Fibroblast of lung (primary cell): ENCODE results near the gene ENTPD7. TPM values are rescaled to one million over a fixed set of nuclear protein-coding genes. Genes with fewer than 3 reads are reported as not detected.
A peak's percentile ranks its signal among the peaks of the same experiment; 100 is the strongest.

ENCODE experiments used
- DNase-seq, 2 donors: peaks; one replicate each; pipeline versions ENCODE4 v3.0.0 to v3.0.0-alpha.2; 2010; ENCODE audit warnings: low read depth in 2 of 2
- H2AFZ ChIP-seq: 2 replicates; pipeline ENCODE4 v1.5.1; 2012; ENCODE audit warnings: low read length, control low read depth, inconsistent platforms
- H3K27ac ChIP-seq: 2 replicates; pipeline ENCODE4 v1.5.1; 2011; ENCODE audit warnings: low read length, control low read depth; ENCODE audit not compliant: insufficient read depth
- H3K27me3 ChIP-seq: 2 replicates; pipeline ENCODE4 v1.5.1; 2011; ENCODE audit warnings: mild to moderate bottlenecking, low read length; ENCODE audit not compliant: control insufficient read depth, insufficient read depth
- H3K36me3 ChIP-seq: 2 replicates; pipeline ENCODE4 v1.5.1; 2011; ENCODE audit warnings: low read length; ENCODE audit not compliant: control insufficient read depth, insufficient read depth
- H3K4me1 ChIP-seq: 2 replicates; pipeline ENCODE4 v1.5.1; 2011; ENCODE audit warnings: low read length; ENCODE audit not compliant: control insufficient read depth, insufficient read depth; ENCODE audit errors: extremely low read depth
- H3K4me2 ChIP-seq: 2 replicates; pipeline ENCODE4 v1.5.1; 2011; ENCODE audit warnings: low read length, control low read depth; ENCODE audit not compliant: insufficient read depth; ENCODE audit errors: extremely low read depth
- H3K4me3 ChIP-seq, 4 experiments: fragments of 200-600 bp in 1 of 4; sonication (generic) in 1 of 4; replicated peaks in 1 of 4; 2 replicates each; pipeline ENCODE4 v1.5.1; 2011 to 2016; ENCODE audit warnings: low read length in 4 of 4, low read depth in 3 of 4, mild to moderate bottlenecking in 3 of 4, control low read depth in 2 of 4, inconsistent platforms in 1 of 4, mixed read lengths in 1 of 4; ENCODE audit not compliant: insufficient read depth in 1 of 4; ENCODE audit errors: control extremely low read depth in 1 of 4
- H3K79me2 ChIP-seq: 2 replicates; pipeline ENCODE4 v1.5.1; 2012; ENCODE audit warnings: mild to moderate bottlenecking, low read length, inconsistent platforms; ENCODE audit not compliant: control insufficient read depth, insufficient read depth
- H3K9ac ChIP-seq: 2 replicates; pipeline ENCODE4 v1.5.1; 2011; ENCODE audit warnings: mild to moderate bottlenecking, low read length, control low read depth; ENCODE audit not compliant: insufficient read depth
- H3K9me3 ChIP-seq: 2 replicates; pipeline ENCODE4 v1.5.1; 2012; ENCODE audit warnings: low read depth, low read length; ENCODE audit not compliant: control insufficient read depth, insufficient read depth
- H4K20me1 ChIP-seq: 2 replicates; pipeline ENCODE4 v1.5.1; 2011; ENCODE audit warnings: low read length; ENCODE audit not compliant: control insufficient read depth, insufficient read depth; ENCODE audit errors: extremely low read depth
- CTCF ChIP-seq, 2 donors: IDR thresholded peaks in 1 of 2; conservative IDR thresholded peaks in 1 of 2; 1 replicate in 1 of 2; 2 replicates in 1 of 2; pipeline ENCODE4 v1.5.1; 2011 to 2012; ENCODE audit warnings: low read length in 2 of 2, control low read depth in 1 of 2, inconsistent platforms in 1 of 2, low read depth in 1 of 2, mild to moderate bottlenecking in 1 of 2
- EZH2 ChIP-seq: IDR thresholded peaks from 2 replicates; pipeline ENCODE4 v1.5.1; 2012; ENCODE audit warnings: low read length, control low read depth, mild to moderate bottlenecking; ENCODE audit errors: missing control alignments
- polyA plus RNA-seq, 2 donors: library from polyadenylated mRNA; depleted of rRNA in 1 of 2; stranded (reverse) in 1 of 2; unstranded in 1 of 2; fragments of >200 nt; gene quantifications; 2 replicates each; pipeline ENCODE4 v1.2.1, GENCODE V29; 2011 to 2012; ENCODE audit warnings: missing spikeins in 1 of 2
- total RNA-seq: library from RNA; depleted of rRNA; stranded (reverse); fragments of >200 nt; gene quantifications from 2 replicates; pipeline ENCODE4 v1.2.1, GENCODE V29; 2014

The ENTPD7 gene
- total and polyA plus RNA-seq, 2 donors (not counting 1 experiment from before 2014, with no cell fraction given), result 17.3 to 28.9 TPM

- Histone ChIP-seq H3K4me1 (peaks cover 3% of the 10 kb centered on the region), H3K27me3 (no peaks in the 10 kb centered on the region), H3K27ac (no peak overlapping the region), H3K79me2 (no peaks in the 10 kb centered on the region), H2AFZ (no peak overlapping the region), H3K9me3 (no peaks in the 10 kb centered on the region), H3K4me2 (no peak overlapping the region), H3K9ac (no peak overlapping the region), H3K4me3 (no peak overlapping the region), H4K20me1 (no peaks in the 10 kb centered on the region), H3K36me3 (peaks cover 7% of the 10 kb centered on the region)
- TF ChIP-seq EZH2 (no peak), CTCF (conservative IDR thresholded peaks at IDR 0.05 in 1 of 2, IDR thresholded peaks at IDR 0.05 in 1 of 2; ENCODE audit: low read depth in 1 of 2, low read length in 2 of 2) (no peak)
- DNase-seq, result peak; percentile 82 to 92
These were observed 22.2 kb downstream of the ENTPD7 start for GRCh38 chr10:99681553-99681952.

DNA sequence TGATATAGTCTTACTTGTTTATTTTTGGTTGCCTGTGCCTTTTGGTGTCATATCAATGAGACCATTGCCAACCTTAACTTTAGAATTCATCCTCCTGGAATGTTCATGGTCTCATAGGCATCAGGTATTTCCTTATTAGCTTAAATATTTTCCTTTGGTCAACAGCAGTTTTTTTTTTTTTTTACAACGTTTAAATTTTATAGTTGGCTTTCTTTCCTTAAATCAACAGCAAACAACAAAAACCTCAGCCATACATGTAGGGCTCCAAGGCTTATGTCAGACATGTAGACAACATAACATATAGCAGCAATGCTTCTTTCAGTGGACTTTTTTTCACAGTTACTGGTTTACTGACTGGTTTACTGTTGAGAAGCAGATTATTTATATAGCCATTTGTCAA is 22.7 kb downstream of the ENTPD7 start:
- Histone ChIP-seq H3K27ac (no peak overlapping the region), H3K9ac (no peak overlapping the region), H3K9me3 (no peaks in the 10 kb centered on the region), H3K27me3 (no peaks in the 10 kb centered on the region), H3K4me1 (peaks cover 3% of the 10 kb centered on the region), H3K4me2 (no peak overlapping the region), H3K36me3 (peaks cover 7% of the 10 kb centered on the region), H4K20me1 (no peaks in the 10 kb centered on the region), H3K79me2 (no peaks in the 10 kb centered on the region), H3K4me3 (no peak overlapping the region), H2AFZ (no peak overlapping the region)
- TF ChIP-seq CTCF (conservative IDR thresholded peaks at IDR 0.05 in 1 of 2, IDR thresholded peaks at IDR 0.05 in 1 of 2; ENCODE audit: low read depth in 1 of 2, low read length in 2 of 2) (no peak), EZH2 (no peak)
- DNase-seq, result peak in 1 of 2 donors; percentile 78

DNA sequence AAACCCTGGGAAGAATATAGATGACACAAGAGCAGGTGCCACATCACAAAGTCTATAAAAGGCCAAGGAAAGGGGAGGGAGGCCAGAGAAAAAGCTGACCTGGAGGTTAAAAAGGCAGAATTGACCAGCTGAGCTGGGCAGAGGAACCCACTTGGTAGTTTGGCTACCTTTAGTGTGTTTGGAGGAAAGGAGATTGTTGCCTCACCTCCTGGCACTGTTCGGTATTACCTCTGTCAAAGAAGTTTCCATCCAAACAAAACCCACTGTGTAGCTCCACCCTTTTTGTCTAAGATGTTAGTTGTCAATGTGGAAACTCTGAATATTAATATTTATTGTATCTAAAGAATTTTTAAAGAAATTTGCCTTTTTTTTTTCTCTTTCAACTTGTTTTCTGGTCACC is 23.4 kb downstream of the ENTPD7 start:
- Histone ChIP-seq H3K4me2 (no peak overlapping the region), H3K36me3 (peaks cover 7% of the 10 kb centered on the region), H2AFZ (no peak overlapping the region), H3K9me3 (no peaks in the 10 kb centered on the region), H4K20me1 (no peaks in the 10 kb centered on the region), H3K4me1 (peaks cover 3% of the 10 kb centered on the region), H3K27ac (no peak overlapping the region), H3K79me2 (no peaks in the 10 kb centered on the region), H3K27me3 (no peaks in the 10 kb centered on the region), H3K9ac (no peak overlapping the region), H3K4me3 (no peak overlapping the region)
- DNase-seq, result peak in 1 of 2 donors; percentile 28
- TF ChIP-seq CTCF (conservative IDR thresholded peaks at IDR 0.05 in 1 of 2, IDR thresholded peaks at IDR 0.05 in 1 of 2; ENCODE audit: low read depth in 1 of 2, low read length in 2 of 2) (no peak), EZH2 (no peak)
